HUDEP-2 (cell line): ENCODE data around the gene MAGI2.

Experiments
- DNase-seq, 76 experiments: peaks; one replicate each; lab custom pipeline; 2025; ENCODE audit not compliant: unreplicated experiment in 76 of 76; lab: John Stamatoyannopoulos, UW

The MAGI2 gene

DNA sequence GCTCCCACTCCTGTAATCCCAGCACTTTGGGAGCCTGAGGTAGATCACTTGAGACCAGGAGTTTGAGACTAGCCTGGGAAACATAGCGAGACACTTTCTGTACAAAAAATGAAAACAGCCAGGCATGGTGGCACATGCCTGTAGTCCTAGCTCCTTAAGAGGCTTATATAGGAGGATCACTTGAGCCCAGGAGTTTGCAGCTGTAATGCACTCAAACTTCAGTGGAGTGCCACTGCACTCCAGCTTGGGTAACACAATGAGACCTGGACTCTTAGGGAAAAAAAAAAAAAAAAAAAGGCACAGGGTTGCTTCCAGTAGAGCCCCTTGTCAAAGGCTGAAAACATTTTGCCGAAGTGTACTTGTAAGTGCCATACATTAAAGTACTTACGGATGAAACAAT lies 1459.6 kb downstream of the MAGI2 start:
- DNase-seq = no peak

DNA sequence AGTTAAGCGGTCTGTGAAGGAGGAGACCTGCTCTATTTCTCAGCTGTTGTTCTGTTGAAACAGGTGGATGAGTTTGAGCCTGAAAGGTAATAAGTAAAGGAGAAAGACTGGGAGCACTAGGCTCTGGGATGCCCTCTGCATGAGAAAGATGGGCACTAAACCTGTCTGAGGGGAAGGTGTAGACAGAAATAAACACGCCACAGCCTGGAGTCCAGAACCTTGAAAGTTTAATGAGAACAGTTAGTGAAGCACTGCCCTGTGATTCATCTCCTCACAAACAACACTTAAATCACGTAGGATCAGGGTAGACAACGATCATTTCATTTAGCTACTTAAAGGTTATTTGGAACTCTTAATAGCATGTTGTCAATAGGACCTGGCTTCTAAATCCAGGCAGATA lies 1461.8 kb downstream of the MAGI2 start:
- DNase-seq = no peak

DNA sequence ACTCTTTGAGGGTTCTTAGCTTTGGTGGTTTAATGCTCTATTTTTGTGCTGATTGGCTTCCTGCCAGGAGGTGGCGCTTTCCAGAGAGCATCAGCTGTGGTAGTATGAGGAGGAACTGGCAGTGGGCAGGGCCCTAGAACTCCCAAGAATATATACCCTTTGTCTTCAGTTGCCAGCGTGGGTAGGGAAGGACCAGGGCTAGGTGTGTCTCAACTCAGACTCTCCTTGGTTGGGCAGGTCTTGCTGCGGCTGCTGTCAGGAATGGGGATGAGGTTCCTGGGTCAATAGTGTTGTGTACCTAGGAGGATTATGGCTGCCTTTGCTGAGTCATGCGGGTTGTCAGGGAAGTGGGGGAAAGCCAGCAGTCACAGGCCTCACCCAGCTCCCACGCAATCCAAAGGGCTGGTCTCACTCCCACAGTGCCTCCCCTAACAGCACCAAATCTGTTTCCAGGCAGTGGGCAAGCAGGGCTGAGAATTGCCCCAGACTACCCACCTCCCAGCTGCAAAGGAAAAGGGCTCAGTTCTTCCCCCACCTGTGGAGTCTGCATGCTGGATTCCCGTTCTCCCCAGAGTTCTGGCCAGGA lies 1463.4 kb downstream of the MAGI2 start:
- DNase-seq = peak in 43 of 76 experiments; percentile 1 to 47 (median 11)

DNA sequence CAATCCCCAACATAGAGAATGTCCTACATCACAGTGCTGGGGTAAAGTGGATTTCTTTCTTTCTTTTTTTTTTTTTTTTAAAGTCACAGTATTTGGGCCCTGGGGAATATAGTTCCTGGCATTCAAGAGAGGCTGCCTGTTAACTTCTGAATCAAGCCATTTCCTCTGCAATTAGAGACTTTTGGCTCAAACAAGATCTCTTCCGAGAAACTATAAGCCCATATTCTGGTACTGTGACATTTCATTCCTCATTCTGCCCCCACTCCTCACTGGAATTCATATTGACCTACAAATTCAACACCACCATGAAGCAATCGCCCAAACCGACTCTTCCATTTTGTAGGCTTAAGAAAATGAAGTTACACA lies 1467.5 kb downstream of the MAGI2 start:
- no peak for DNase-seq

DNA sequence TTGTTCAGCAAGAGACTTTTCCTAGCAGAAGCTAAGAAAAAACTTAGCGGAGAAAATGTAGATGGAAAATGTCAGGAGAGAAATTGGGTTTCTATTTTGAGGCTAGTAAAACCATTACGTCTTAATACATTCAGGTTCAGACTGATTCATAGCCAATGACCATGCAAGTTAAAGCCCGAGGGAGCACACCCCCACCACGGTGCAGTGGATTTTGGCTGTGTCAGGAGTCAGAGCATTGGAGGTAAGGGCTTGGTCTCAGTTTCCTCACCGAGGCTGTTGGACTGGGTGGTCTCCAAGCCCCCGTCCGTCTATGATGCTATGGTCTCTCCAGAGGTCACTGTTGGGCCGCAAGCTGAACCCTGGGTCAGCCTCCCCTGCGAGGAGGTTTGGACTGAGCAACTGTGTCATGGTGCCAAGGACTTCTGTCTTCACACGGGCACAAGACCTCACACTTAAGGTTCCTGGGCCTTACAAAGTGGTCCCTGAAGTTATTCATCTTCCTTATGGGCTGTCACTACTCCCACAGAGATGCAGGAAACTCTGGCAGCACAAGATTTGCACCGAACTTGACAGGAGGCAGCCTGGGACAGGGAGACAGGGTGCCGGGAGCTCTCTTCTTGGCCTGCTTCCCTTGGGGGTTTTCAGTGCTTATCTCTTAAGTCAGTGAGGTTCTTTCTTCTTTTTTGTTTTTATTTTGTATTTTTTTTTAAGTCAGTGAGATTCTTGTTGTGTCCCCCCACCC lies 1468.1 kb downstream of the MAGI2 start:
- DNase-seq = no peak

DNA sequence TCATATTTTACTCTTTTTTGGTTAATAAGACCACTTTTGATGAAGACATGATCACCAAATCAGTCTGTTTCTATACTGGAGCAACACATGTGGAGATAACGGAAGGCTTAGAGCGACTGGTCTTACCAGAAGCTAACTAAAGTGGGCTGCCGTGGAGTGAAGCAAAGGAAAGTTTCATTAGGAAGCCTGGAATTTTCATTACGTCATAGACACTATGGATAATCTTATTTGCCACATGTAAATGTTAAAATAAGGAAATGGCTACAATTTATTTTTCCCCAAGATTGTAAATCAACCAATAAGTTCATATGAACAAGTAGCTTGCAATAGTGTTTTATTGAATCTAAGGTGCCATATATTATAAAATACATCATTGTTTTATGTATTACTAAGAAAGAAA lies 1469.5 kb downstream of the MAGI2 start:
- no peak for DNase-seq

DNA sequence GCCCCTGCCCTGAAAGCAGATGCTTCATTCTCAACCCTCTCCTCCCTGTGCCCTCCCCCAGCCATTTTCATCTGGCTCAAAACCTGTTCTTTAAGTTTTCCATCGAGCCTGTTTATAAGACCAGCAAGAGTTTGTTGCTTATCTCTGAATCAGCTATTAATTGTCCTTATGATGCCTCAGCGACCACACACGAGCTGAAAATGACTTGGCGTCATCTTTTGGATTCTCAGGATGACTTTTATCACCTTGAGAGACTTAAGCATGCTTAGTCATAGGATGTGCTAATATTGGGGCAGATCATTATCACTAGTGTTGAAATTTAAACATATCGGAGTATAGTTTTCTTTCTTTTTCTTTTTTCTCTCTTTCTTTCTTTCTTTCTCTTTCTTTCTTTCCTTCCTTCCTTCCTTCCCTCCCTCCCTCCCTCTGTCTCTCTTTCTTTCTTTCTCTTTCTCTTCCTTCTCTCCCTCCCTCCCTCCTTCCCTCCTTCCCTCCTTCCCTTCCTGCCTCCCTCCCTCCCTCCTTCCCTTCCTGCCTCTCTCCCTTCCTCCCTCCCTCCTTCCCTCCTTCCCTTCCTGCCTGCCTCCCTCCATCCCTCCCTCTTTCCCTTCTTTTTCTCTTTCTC lies 1470.4 kb downstream of the MAGI2 start:
- no peak for DNase-seq

DNA sequence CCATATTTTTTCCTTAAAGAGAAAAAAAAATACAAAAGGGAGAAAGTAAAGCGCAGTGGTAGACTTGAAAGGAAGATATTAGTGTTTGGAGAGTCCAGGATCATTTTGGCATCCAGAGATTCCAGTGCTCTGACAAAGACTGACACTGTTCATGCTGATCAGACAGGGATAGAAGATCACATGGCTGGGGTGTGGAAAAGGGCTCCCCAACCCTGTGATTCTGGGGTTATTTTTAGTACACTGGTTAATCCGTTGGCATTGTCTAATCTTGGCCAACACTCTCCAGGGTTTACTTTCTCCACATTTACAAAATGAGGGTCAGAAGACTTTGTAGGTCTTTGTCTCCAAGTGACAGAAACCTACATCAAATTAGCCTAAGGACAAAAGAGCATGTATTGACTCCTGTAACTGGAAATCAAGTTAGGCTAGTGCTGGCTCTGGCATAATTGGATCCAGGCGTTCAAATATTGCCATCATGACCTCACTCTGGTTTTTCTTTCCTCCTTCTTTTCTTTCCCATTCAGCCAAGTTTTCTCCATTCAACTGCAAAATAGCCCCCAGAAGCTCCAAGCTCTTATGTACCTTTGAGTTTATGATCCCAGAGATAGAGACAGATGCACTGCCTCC lies 1473.3 kb downstream of the MAGI2 start:
- no peak for DNase-seq

DNA sequence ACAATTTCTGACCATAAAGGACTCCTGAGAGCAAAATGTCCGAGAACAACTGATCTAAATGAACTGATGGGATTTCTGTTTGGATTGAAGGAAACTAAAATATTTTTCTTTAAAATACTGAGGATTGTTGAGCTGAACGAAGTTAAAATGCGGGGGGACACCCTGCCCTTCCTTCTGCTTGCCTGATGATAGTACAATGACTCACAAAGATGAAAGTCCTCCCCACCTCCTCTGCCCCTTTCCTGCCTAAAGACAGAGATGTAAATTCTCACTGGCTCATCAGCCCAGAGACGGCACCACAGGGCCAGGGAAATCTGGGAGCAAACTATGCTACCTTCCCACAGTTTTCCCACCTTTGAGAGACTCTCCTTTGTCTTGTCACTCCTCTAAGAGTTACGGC lies 1474.2 kb downstream of the MAGI2 start:
- DNase-seq = no peak

DNA sequence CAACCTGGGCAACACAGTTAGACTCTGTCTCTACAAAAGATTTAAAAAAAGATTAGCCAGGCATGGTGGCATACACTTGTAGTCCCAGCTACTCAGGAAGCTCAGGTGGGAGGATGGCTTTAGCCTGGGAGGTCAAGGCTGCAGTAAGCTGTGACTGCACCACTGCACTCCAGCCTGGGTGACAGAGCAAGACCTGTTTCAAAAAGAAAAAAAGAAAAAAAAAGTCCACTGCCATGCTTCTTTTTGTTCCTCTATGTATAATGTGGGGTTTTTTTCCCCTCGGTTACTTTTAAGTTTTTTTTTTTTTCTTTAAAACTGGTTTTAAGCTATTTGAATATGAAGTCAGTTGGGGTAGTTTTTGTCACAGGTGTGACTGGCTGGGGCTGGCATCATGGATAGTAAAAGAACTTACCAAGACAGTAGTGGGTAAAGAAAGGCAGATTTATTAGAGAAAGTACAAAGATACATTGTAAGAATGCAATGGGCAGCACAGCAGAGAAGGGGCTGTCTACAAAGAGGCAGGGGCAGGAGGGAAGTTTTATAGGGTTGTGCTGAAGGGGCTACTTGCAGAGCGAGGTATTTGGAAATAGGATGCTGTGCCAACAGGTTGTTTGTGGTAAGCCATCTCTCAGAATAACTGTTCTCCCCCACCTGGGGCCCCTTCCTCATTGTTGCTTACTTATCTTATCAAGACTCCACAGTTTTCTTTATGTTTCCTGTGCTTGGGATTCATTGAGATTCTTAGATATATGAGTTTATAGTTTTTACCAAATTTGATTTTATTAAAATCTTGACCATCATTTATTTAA lies 1477.6 kb downstream of the MAGI2 start:
- no peak for DNase-seq

DNA sequence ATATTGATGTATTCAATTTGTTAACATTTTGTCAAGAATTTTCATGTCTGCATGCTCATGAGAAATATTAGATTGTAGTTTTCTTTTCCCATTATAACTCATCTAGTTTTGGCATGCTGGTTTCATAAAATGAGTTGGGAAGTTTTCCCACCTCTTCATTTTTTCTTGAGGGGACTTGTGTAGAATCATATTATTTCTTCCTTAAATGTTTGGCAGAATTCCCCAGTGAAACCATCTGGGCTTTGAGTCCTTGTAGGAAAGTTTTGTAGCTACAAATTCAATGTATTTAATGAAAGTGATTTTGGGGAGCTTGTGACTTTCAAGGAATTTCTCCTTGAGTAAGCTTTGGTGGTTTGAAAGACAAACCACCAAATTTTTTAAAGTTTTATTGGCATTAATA lies 1481.7 kb downstream of the MAGI2 start:
- no peak for DNase-seq

DNA sequence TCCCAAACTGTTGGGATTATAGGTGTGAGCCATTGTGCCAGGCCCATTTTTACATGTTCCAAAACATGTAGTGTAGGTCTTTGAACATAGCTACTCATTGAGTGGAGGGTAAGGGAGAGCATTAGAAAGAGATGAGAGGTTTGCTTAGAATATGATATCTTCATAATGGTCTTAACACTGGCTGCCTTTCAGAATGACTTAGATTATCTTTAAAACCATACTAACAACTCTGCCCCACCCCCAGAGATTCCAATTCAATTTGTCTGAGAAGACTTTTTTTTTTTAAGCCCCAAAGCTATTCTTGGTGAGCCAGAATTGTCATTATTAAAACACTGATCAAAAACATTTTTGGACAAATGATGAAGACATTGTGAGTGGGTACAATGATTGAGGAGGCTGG lies 1486.0 kb downstream of the MAGI2 start:
- peak in 8 of 76 experiments; percentile 2 to 25 (median 14) for DNase-seq
